ES-I3 (cell line): ENCODE measurements around the gene PABPC1L.
A peak's percentile ranks its signal among the peaks of the same experiment; 100 is the strongest.

Experiments
- H3K36me3 ChIP-seq: 2 replicates; pipeline ENCODE4 v1.6.1; 2013; ENCODE audit warnings: mild to moderate bottlenecking, low read length, control low read depth, moderate library complexity; ENCODE audit not compliant: insufficient read depth
- H3K4me1 ChIP-seq: 2 replicates; pipeline ENCODE4 v1.6.1; 2013; ENCODE audit warnings: mild to moderate bottlenecking, control low read depth, low read length; ENCODE audit not compliant: insufficient read depth
- H3K9ac ChIP-seq: 2 replicates; pipeline ENCODE4 v1.6.1; 2013; ENCODE audit warnings: low read depth, mild to moderate bottlenecking, low read length, moderate library complexity
- H3K9me3 ChIP-seq: 2 replicates; pipeline ENCODE4 v1.6.1; 2013; ENCODE audit warnings: mild to moderate bottlenecking, low read length, moderate library complexity; ENCODE audit not compliant: control insufficient read depth, insufficient read depth

The PABPC1L gene

DNA sequence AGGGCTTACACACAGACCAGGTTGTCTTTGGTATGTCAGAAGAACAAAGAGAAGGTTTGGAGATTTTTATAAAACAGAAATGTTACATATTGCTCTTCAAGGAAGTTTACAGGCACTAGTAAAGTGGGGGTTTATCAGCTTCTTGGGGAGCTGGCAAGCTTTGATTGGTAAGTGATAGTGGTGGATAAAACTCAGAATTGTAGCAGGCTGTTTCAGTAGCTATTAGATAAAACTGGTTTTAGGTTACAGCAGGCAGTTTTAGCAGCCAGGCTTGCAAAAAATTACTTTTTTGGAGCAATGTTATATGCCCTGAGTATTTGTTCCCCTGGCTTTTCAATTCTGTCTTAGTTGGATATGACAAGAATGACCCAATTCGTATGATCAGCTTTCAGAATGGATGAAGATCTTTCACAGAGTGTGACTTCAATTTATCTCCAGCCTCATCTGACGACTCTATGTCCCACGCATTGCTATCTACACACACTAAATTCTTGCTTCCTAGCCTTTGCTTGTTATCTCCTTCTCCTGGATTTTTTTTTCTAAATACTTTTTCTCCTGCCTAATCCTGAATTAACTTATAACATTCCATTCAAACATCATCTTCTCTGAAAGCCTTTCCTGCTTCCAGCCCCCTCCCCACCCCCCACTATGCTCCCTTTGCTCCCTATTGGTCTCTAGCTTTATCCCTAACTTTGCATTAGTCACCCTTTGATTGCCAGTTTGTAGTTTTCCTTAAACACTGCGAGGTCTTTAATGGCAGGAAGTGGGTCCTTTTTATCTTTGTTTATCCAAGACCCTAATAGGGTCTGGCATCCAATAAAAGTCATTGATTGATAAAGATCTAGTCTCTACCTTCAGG is 51.4 kb downstream of the PABPC1L start:
- H3K9ac ChIP-seq = no peak overlapping the region

DNA sequence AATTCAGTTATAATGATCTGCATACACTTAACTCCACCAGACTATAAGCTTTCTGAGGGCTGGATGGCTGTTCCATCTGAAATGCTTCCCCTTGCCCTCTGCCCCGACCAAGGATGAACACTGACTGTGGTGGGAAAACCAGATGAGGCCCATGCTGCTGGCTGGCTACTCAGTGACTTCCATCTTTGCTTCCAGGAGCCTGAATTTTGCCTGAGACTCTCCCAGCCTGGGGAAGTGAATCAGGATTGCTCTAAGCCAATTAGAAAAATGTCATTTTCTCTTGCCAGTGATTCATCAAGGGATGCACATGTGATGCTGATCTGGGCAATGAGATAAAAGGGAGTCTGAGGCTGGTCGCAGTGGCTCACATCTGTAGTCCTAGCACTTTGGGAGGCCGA is 52.0 kb downstream of the PABPC1L start:
- Histone ChIP-seq H3K4me1 (peaks cover 10% of the 10 kb centered on the region), H3K36me3 (no peaks in the 10 kb centered on the region), H3K9me3 (no peaks in the 10 kb centered on the region), H3K9ac (no peak overlapping the region)

More for the DNA sequence above, 51.4 kb downstream of the PABPC1L start:
- Histone ChIP-seq H3K9me3 (no peaks in the 10 kb centered on the region), H3K36me3 (no peaks in the 10 kb centered on the region; the same call in 1 of the 2 replicates), H3K4me1 (peaks cover 10% of the 10 kb centered on the region)

DNA sequence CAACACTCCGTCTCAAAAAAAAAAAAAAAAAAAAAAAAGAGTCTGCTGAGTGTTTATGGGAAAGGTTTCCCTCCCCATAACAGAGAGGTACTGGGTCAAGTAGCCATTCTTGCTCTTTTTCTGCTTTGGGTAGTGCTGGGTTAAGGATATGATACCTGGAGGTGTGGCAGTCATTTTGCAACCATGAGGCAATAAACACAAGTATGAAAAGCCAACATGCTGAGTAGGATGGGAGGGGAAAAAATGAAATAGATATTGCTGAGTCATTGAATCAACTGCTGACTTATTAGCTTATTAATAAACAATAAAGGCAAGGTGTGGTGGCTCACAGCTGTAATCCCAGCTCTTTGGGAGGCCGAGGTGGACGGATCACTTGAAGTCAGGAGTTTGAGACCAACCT is 52.6 kb downstream of the PABPC1L start:
- H3K9me3 ChIP-seq = no peaks in the 10 kb centered on the region
- H3K36me3 ChIP-seq = no peaks in the 10 kb centered on the region
- H3K9ac ChIP-seq = no peak overlapping the region
- H3K4me1 ChIP-seq = peaks cover 10% of the 10 kb centered on the region

DNA sequence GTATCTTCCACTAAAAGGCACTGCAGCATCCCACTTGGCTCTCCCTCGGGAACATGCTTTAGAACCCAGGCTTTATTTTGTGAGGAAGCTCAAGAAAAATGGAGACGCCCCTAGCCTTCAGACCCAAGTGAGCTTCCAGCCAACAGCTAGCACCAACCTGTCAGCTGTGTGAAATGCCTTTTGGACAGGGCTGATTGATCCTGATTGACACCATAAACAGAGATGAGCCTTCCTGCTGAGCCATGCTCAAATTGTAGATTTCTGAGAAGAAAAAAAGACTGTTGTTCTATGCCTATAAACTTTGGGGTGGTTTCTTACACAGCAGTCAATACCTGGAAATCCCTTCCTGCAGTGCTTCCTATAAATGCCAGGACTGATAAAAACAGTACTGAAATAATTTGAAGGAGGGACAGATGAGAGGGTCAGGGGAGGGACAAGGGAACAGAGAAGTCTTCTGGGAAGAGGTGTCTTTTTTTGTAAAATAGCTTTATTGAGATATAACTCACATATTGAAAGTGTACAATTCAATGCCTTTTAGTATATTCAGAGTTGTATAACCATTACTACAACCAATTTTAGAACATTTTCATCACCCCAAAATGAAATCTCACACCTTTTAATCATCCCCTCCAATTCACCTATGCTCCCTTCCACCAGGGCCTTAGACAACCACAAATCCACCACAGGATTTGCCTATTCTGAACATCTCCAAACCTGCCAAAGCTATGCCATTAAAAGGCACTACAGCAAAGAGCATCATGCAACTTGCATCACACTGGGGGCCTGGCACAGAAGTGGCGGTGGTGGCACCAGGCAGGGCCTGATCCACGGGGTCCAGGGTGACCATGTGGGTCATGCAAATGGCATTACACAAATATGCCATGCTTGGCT is 53.7 kb downstream of the PABPC1L start:
- Histone ChIP-seq H3K9ac (no peak overlapping the region), H3K4me1 (peaks cover 10% of the 10 kb centered on the region), H3K36me3 (no peaks in the 10 kb centered on the region), H3K9me3 (no peaks in the 10 kb centered on the region)

DNA sequence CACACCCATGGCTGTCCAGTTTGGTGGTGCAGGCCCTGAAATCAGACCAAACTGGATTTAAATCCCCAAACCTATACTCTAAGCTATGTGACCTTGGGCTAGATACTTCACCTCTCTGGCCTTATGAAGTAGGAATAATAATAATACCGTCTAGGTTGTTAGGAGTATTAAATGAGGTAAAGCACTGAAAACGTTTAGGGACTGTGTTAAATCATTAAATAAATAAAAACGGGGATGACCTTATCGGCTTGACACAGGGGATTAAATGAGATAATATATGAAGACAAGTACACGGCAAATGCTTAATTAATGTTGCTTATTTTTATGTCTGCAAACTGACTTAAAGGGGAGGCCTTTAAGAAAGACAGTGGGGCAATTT is 55.8 kb downstream of the PABPC1L start:
- H3K9ac ChIP-seq = peak overlapping the region; percentile 81; the same call in 1 of the 2 replicates
- H3K36me3 ChIP-seq = no peaks in the 10 kb centered on the region
- H3K9me3 ChIP-seq = no peaks in the 10 kb centered on the region
- H3K4me1 ChIP-seq = peaks cover 12% of the 10 kb centered on the region

DNA sequence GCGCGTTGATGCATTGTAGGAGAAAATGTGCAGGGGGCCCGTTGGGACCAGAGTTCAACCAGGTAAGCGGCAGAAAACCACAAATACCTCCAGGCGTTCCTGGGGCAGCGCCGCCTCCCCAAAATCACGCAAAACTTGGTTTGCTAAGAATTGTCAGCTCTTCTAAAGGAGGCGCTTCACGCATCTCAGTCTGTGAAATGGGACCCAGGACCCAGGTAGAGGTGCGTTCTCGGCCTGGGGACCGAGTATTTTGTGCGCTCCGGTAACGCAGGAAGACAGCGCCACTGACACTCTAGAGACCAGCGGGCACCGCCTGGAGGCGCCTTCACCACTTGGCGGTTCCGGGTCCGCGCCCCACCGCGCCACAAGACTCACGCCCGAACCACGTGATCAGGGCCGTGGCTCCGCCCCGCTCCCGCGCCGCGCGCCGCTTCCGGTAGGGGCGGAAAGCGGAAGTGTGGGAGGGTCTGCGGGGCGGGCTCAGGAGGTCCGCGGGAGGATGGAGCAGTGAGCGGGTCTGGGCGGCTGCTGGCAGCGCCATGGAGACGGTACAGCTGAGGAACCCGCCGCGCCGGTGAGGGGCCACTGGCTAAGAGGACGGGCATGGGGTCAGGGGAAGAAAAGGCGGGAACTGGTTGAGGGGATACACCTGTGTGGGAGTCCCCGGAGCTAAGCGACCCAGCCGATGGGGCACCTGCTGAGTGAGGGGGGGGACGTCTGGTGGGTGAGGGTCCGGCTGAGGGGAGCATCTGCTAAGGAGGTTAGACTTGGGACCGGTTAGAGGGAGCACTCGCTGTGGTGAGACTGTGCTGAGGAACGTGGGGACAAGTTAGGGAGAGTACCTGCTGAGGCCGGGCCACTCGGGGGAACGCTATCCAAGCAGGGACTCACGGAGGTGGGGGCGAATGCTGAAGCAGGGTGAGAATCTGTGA is 56.4 kb downstream of the PABPC1L start, which contains the start of gene STK4:
Gene STK4 (plus strand): TSS at position 483 of the 932 bp plus-strand sequence. CDS start 57 bp downstream, at position 540.
- Histone ChIP-seq H3K9me3 (no peaks in the 10 kb centered on the region), H3K36me3 (no peaks in the 10 kb centered on the region), H3K9ac (peak within 1 kb of the TSS; percentile 81), H3K4me1 (peaks cover 14% of the 10 kb centered on the region)

DNA sequence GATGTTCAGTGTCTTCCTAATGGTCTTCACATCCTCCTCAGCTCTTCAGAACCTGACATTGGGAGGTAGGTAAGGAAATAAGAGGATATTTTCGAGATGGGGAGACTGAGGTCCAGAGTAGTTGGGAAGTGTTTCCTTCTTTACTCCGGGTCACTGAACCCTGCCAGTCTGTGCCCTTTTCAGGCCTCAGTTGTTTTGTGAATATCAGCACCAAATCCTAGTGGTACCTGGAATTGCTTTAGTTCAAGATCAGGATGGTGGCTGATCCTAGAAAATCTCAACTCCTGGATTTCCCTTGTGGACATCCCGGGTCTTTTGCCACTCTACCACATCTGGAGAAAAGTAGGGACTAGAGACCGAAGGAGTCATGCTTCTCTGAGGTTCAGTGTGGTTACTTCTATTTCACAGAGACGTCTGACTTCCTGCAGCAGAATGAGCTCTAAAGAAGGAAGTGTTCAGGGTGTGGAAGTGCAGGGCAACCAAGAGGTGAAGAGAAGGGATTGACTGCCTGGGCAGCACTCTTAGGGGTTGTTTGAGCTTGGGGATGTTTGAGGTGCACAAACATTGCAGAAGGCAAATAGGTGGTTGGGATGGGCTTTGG is 57.4 kb downstream of the PABPC1L start:
- Histone ChIP-seq H3K4me1 (peaks cover 14% of the 10 kb centered on the region; the same call in 1 of the 2 replicates), H3K9me3 (no peaks in the 10 kb centered on the region), H3K36me3 (no peaks in the 10 kb centered on the region), H3K9ac (peak overlapping the region; percentile 81)

DNA sequence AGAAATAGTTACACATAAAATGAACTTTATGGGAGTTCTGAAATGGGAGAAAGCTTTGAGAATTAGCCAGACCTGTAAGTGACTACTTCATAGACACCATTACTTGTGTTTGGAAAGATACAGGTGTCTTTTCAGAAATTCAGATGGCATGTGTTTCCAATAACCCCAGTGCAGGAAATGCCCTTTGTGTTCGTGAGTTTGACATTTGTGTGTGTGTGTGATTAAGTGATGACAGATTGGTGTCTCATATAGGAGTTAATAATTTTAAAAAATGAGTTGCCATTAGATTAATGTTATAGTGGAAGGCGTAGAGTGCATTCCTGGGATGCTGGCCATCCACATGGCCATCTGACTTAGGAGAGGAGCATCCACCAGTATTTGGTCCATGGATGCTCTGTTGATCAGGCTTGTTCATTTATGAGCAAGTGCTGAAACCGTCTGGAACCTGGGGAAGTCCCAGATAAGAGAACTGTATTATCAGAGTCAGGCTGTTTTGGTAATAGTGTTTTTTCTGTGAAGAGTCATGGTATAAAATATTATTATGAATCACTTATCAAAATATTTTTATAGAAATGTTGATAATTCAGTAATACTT is 59.5 kb downstream of the PABPC1L start:
- peaks cover 10% of the 10 kb centered on the region for H3K36me3 ChIP-seq
- no peak overlapping the region for H3K9ac ChIP-seq
- H3K4me1 ChIP-seq = peaks cover 14% of the 10 kb centered on the region; the same call in 1 of the 2 replicates
- no peaks in the 10 kb centered on the region for H3K9me3 ChIP-seq

DNA sequence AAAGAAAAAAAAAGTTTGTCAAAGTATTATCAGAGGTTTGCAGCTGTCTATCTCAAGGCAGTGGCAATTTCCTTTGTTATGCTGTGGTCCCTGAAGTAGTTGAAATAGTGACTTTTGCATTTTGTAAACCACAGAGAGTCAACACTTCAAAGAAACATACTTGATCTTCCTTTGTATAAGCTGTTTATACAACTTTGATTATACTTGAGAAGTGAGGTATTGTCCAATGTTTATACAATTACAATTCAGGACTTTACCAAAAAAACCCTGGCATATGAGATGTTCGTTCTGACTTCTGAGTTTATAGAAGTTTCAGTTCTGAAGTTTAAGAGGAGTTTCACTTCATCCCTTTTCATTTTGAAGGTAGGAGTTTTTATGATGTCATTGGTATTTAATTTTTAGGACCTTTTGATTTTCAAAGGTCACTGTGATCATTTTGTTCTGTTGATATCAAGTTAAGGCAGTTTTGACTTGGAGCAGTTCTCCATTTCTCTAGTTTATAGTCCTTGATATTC is 60.4 kb downstream of the PABPC1L start:
- Histone ChIP-seq H3K36me3 (peaks cover 15% of the 10 kb centered on the region), H3K4me1 (peaks cover 14% of the 10 kb centered on the region; the same call in 1 of the 2 replicates), H3K9me3 (no peaks in the 10 kb centered on the region), H3K9ac (no peak overlapping the region)

DNA sequence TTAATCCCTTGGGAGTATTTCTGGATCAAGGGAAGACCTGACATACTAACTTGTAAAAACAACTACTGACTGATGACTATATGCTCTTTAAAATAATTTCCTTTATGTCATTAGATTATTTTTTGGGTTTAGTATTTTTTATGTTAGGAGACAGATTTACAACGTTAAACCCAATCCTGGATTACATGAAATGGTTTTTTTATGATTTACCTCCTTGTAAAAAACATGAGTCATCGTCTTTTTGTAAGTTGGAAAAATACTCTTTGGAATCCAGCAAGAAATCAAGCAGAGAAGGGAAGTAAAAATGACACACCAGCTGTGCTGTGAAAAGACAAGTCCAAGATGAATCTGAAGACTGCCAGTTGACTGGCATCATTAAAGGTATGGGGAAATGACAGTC is 63.2 kb downstream of the PABPC1L start:
- Histone ChIP-seq H3K36me3 (peaks cover 22% of the 10 kb centered on the region), H3K4me1 (peaks cover 14% of the 10 kb centered on the region; the same call in 1 of the 2 replicates), H3K9me3 (no peaks in the 10 kb centered on the region)

DNA sequence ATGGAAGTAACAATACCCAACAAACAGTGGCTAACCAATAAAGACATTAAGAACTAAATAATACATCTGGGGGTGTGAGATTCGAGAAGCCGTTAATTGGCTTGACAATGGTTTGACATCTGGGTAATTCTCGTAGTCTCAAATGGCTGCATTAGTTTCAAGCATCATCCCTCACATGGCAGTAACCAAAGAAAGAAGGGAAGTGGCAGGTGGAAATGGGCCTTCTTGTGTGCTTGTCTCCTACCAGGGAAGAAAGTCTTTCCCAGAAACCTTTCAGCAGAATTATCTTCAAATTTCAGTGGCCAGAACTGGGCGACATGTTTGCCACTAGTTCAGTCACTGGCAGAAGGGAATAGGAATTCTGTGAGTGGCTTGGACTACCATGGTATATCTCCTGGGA is 66.8 kb downstream of the PABPC1L start:
- Histone ChIP-seq H3K9me3 (no peaks in the 10 kb centered on the region), H3K36me3 (peaks cover 27% of the 10 kb centered on the region), H3K4me1 (no peaks in the 10 kb centered on the region), H3K9ac (no peak overlapping the region)

More for the DNA sequence above, 63.2 kb downstream of the PABPC1L start:
- H3K9ac ChIP-seq = no peak overlapping the region

DNA sequence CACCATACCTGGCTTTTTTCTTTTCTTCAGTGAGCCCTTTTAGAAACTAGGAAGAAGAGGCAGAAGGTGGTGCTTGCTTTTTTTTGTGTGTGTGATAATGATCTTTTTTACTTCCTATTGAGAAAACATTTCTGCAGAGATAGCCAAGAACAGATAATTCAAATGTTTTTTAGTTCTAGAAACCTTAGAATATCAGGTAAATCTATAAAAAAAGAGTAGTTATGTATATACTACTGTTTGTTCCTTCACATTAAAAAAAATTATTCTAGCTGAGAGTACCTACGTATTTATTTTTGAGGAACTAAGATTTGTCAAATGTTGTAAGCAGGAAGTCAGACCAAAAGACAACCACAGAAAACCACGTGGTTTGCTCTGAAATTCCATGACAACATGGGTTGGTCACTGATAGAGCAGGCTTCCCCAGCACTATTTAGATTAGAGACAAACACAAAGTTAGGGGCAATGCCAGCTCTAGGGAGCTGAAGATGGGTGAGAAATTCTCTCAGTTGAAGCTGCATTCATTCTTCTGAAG is 69.3 kb downstream of the PABPC1L start:
- Histone ChIP-seq H3K36me3 (peaks cover 29% of the 10 kb centered on the region), H3K9ac (no peak overlapping the region), H3K4me1 (no peaks in the 10 kb centered on the region), H3K9me3 (no peaks in the 10 kb centered on the region)
